Measurements from ENCODE around the gene ITPRID2.

The ITPRID2 gene

GRCh38 chr2:181891258-181891965 lies at the start of gene ITPRID2:
ITPRID2 (plus strand) TSS chr2:181891730; CDS start chr2:181892067, 337 bp downstream.
- peak; percentile 65 for DNase-seq

DNA sequence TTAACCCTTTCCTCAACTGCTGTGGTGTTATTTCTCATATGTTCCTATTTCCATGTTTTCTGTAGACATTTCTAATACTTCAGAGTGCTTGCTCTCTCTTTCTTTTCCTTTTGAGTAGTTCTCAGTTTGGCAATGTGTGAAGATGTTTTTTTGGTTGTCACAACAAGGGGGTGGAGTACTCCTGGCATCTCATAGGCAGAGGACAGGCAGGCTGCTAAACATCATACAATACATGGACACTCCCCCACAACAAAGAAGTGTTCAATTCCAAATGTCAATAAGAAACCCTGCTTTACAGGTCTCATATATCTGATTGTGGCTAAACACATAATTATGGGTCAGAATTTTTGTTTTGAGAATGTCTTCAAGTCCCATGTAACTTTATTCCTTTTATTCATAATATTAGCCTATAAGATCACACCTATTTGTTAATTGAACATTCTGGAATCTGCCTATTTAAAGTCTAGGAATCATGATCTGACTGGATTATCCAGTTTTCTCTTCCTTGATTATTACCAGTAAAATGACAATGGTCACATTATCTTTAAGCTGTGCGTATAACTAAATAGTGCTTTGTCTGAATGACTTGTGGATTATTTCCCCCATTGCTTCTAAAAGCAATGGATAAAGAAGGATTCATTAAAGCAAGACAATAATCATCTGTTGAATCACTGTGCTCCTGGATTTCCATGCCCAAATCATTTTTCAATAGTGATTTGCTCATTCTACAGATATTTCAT lies 46.8 kb upstream of the ITPRID2 start:
- DNase-seq, result no peak

GRCh38 chr2:181846399-181847197 lies 44.9 kb upstream of the ITPRID2 start:
- DNase-seq, result no peak

- DNase-seq, result no peak
These were observed 44.4 kb upstream of the ITPRID2 start for GRCh38 chr2:181847198-181847556.

- no peak for DNase-seq
These were observed 43.8 kb upstream of the ITPRID2 start for GRCh38 chr2:181847702-181848101.

- DNase-seq, result no peak
These were observed 43.2 kb upstream of the ITPRID2 start for GRCh38 chr2:181848261-181848886.

DNA sequence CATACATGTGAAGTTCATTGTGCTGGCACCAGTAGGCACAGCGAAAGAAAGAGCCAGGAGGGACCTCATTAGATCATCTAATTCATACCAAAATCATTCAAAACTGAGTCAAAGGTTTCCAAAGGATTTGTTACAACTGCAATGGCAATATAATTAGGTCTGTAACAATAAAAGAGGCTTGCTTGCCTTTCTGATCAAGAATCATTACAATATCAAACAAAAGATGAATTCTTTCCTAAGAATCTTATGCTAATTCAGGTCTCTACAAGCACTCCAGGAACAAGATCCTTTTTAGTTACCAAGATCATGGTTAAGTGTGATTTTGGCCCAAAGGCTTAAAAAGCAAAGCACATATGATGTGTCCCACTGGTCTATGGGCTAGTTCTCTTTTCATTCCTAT lies 41.9 kb upstream of the ITPRID2 start:
- no peak for DNase-seq

DNA sequence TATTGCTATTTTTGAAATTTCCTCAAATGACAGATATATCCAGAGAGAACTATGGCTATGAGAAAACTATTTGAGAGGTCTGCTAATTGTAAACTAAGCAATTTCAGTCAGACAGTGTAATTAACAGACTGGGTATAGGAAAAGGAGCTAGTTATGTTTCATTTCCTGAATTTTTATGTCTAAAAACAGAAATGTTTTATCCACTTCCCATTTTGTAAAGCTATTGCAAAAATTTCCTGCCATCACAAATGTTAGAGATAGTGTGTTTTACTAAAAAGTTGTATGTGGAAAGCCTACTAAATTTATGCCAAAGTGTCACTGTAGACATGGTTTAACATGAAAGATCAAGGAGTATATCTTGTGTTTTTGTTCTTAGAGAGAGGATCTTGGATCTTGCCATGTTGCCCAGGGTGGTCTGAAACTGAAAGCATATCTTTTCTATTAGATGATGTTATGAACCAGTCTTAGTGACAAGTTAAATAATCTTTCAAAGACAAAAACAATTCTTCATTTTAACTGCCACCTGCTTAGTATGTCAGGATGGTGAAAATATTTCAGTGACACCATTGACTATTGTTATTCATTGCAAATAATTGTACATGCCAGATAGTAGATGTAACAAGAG lies 40.5 kb upstream of the ITPRID2 start:
- no peak for DNase-seq

DNA sequence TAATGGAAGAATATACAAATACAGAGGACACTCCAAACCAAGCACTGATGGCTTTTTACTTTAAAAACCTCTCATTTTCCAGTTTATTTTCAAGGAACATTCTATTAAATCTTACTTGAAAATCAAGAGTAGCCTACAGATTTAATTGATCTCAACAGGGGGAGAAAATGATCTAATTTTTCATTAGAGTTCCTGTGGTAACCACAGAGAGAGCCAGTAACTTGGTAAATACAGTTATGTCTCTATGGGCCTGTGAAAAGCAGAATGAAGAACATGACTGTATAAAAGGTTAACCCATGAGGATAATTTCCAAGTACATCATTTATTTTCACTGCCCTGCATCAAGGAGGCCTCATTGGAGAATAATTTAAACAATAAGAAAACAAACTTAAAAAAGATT lies 39.8 kb upstream of the ITPRID2 start:
- DNase-seq, result no peak

DNA sequence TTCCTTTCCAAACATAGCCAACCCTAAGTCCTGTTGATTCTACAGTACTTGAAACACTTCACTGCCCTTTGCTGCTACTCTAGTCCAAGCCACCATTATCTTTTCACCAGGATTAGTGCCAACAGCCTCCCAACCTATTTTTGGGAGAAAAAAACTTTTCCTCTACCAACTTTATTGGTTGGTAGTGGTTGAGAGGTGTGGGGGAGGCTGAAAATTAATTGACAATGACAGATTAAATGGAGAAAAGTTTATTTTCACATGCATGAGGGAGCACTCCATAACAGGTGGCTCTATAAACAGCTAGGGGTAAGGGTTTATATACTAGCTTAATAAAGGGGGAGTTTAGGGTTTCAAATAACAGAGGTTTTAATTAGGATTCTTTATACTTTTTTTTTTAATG lies 37.8 kb upstream of the ITPRID2 start:
- DNase-seq, result no peak

GRCh38 chr2:181857483-181857882 lies 34.0 kb upstream of the ITPRID2 start:
- no peak for DNase-seq

DNA sequence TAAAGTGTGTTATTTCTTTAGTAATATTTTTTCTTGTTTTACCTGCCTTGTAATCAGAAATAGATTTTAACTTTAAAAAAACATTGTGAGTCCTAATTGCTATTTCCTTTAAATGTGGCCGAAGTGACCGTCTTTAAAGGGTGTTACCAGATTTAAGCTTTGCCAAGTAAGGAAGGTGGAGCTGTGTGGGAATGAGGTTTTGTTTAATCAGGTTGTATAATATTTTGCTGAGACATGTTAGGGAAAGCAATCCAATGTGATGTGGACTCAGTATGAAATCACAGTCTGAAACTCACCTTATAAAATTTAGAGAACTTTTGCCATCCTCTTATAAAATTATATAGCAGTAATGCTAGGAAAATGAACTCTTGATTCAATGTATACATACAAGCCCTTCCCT lies 32.9 kb upstream of the ITPRID2 start:
- no peak for DNase-seq

DNA sequence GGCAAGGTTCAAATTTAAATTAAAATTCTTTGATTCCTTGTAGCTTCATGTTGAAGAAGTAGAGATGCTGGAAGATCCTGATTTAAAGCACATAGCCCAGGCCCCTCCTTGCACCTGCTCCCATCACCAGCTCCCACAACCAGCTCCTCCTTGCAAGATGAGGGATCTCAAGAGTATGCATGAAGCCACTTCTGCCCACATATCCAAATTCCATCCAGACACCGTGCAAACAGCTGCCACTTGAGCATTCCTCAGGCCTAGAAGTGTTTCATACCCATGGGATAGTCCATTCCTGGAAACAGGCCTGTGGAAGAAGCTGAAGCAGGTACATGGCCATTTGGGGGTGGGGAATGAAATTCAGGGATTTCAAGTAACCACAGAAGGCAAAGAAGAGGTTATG lies 32.4 kb upstream of the ITPRID2 start:
- DNase-seq, result no peak

DNA sequence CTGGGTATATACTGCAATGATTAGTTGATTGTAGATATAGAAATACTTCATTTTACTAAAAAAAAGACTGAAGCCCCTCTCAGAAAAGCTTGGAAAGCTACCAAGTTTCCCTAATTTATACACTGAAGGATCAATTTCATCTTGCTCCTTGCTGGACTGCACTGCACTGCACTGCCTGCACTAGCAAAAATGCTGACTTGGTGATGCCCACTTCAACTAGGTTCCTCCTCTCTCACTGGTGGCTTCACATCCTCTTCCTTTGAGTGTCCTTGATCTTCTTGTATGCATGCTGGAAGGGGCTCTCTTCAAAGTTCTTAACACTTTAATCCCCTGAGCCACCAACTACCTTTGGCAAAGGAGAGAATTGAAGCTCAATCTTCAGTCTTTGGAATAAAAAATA lies 31.7 kb upstream of the ITPRID2 start:
- no peak for DNase-seq

DNA sequence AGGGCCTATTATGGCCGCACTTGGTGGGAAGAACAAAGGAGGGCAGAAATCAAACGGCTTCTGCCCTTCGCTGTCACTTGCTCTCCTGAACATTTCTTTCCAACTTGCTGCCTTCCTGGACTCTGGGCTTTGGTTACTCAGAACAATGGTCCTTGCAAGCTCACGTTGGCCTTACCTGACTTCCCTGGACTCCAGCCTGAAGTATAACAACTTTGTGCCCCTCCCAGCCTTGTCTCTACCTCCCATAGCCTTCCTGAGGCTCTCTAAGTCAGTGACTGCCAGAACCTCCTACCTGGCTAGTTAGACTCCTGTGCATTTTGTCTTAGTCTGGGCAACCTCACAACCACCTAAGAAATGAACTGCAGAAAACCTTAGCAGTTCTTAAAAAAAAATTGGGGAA lies 30.2 kb upstream of the ITPRID2 start:
- no peak for DNase-seq

DNA sequence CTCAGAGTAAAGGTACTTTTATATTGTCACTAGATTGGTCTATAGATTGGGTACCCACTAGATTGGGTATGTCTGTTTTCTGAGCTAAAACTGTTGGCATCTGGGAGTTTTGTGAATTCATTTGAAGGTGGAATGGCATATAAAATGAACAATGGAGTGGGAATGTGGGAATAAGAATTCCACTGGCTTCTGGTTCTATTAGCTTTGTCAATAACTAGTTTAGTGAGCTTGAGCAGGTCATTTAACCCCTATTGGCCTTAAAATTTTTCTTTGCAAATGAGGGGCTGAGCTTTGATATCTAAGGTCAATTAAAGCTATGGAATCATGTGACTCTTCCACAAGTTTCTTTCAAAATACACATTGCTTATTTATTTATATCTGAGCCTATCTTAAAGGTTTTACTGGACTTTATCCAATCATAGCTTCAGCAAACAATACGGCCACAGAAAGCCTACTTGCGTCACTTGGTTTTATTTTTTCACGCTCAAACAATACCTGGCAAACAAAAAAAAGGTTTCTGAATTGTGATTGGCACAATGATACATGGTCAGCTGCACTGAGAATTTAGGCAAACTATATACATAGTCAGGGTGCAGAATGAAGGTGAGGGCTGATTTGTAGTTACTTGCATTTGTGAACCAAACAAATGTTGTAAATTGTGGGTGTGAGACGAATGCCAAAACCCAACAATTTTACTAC lies 28.8 kb upstream of the ITPRID2 start:
- DNase-seq, result no peak

DNA sequence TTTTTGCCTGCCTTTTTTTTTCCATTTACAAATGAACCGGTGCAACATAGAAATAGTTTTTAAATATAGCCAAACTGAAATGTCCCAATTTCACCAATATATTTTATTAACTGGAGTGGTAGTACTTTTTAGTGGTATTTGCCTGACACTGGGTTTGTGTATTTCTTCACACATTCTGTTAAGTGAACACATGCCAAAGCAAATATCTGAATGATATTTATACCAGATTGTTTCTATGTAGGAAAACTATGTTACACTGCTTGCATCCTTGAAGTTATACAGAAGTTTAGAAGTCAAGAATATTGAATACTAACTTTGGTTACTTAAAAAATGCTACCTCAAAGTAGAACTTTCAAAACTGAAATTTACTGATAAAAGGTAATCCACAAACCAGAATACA lies 19.4 kb upstream of the ITPRID2 start:
- DNase-seq, result no peak

GRCh38 chr2:181876614-181877063 lies 14.9 kb upstream of the ITPRID2 start:
- no peak for DNase-seq

DNA sequence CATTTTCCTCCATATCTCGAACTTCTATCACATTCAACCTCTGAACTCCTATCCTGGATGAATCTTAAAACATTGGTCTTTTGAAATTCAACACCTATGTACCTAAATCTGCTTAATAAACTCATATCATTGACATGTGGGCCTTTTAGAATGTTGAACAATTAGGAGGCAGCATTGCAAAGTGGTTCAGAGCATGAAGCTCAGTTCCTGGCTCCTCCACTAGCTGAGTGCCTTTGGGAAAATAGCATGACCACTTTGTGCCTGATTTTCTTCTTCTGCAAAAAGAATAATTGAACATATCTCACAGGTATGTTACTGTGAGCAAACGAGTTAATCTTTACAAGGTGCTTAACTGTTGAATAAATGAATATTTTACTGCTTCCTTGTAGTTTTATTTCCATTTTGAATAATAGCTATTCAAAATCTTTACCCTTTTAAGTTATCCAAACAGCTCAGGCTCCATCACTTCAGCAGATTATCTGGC lies 14.3 kb upstream of the ITPRID2 start:
- no peak for DNase-seq

- DNase-seq, result no peak
These were observed 13.1 kb upstream of the ITPRID2 start for GRCh38 chr2:181878448-181878847.

GRCh38 chr2:181879295-181879694 lies 12.2 kb upstream of the ITPRID2 start:
- no peak for DNase-seq

Measured in CD4-positive, alpha-beta T cell treated with Interleukin-21 for 1 hour (primary cell).